Dedifferentiated amniotic fluid mesenchymal stem cell (primary cell): ENCODE measurements around the gene VPS37B.
A peak's percentile ranks its signal among the peaks of the same experiment; 100 is the strongest.

ENCODE experiments used
- DNase-seq: peaks from one replicate; pipeline ENCODE4 v3.0.0-alpha.2; 2016; ENCODE audit errors: extremely low spot score

VPS37B gene

DNA sequence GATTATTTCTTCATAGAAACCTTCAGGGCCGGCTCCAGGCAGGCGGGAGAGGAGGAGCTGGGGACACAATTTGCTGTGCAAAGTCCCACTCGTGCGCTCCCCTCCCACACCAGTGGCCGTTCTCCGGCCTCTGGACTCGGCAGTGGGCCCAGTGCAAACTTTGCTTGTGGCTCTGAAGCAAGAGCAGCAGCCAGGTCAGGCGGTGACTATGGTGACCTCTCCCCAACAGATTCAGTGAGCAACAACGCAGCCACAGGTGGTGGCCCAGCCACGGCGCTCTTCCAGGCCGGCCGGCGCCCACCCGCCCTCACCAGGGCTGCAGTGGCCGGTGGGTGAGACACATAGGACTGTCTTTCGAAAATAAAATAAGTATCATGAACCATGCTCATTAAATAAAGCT lies 29.5 kb downstream of the VPS37B start:
- no peak for DNase-seq

DNA sequence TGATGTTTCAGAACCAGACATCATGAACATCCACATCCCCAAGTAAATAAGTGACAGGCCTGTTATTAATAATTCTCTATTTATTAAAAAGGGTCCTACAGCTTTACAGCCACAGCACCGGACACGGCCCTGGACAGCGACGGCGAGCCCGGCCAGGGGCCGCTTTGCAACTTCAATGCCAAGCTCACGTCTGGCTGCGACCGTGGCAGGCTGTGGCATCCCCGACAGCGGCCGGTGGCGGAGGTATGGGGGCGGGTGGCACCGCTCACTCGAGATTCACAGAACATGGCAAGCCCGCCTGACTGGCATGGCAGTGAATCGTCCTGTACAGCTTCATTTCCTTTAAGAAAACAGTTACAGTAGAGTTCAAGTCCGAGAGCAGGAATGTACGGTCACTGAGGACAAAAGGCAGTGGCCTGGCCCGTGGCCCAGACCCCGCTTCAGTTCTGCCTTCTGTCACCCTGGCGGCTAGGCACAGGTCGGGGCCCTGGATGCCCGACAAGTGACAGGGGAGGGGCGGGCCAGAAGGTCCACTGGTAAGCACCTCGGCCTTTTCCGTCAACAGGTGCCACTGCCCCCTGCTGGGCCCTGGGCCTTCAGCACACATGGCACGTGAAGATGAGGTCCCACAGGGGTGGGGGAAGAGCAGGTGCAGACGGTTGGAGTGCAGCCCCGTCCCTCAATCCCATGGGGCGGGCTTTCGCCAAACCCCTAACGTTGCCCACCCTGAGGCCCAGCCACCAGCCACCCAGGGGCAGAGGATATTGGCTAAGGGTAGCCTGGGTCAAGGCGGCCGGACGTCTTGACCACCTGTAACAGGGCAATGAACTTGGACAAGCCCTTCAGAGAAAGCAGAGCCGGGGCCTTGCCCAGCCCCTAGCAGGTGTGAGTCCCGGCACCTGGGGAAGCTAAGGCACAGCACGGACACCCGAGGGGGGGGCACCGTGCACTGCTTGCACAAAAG lies 30.4 kb downstream of the VPS37B start:
- no peak for DNase-seq

DNA sequence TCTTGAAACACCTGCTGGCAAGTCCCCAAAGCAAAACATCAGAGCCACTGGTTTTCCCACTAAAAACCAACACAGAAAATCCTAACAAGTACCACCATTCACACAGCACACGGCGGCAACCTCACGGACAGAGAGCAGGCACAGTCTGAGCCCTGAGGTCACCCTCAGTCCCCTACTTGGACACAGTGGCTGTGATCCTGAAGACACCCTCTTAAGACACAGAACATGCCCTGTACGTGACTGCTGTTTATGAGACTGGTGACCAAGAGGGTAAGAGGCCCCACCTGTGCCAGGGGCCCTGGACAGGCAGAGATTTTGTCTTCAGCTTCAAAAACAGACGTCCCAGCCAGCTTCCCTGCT lies 31.1 kb downstream of the VPS37B start:
- DNase-seq: no peak

- DNase-seq: no peak
Measured at GRCh38 chr12:122862872-122863701, 32.8 kb downstream of the VPS37B start.

DNA sequence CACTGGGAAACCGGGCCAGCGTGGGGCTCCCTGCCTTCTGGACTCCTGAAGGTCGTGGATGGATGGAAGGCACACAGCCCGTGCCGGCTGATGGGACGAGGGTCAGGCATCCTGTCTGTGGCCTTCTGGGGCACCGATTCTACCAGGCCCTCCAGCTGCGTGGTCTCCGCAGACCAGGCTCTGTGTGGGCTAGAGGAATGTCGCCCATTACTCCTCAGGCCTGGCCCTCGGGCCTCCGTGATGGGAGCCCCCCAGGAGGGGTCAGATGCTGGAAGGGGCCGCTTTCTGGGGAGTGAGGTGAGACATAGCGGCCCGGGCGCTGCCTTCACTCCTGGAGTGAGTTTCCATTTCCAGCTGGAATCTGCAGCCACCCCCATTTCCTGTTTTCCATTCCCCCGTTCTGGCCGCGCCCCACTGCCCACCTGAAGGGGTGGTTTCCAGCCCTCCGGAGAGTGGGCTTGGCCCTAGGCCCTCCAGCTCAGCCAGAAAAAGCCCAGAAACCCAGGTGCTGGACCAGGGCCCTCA lies 33.8 kb downstream of the VPS37B start:
- DNase-seq: no peak

- no peak for DNase-seq
Measured at GRCh38 chr12:122861587-122861970, 34.3 kb downstream of the VPS37B start.

GRCh38 chr12:122860854-122861586 lies 34.9 kb downstream of the VPS37B start:
- DNase-seq: no peak

DNA sequence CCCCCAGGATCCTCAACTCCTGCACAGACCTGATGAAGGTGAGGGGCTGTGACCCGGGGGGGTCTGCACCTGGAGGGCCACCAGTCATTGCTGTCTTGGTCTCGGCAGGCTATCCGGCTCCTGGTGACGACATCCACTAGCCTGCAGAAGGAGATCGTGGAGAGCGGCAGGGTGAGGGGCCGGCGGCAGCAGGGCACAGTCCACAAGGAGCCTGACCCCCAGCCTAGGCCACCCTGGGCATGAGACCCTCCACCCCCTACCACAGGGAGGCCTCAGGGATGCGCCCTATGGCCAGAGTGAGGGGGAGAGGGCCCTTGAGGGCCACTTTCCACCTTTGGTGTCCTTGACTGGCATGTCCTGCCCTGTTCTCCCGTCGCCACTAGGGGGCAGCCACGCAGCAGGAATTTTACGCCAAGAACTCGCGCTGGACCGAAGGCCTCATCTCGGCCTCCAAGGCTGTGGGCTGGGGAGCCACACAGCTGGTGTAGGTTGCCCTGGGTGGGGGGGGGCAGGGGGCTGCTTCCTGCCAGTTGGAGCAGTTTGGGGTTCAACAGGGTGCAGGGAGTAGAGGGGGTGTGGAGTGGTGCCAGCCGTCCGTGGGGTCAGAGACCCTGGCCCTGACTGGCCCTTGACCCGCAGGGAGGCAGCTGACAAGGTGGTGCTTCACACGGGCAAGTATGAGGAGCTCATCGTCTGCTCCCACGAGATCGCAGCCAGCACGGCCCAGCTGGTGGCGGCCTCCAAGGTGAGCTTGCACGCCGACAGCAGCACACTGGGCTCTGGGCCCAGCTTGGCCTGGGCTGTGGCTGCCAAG lies 35.7 kb downstream of the VPS37B start:
- DNase-seq: peak; percentile 75

GRCh38 chr12:122859303-122860039 lies 36.5 kb downstream of the VPS37B start:
- DNase-seq: no peak

GRCh38 chr12:122858591-122859302 lies 37.2 kb downstream of the VPS37B start:
- DNase-seq: no peak

- DNase-seq: no peak
Measured at GRCh38 chr12:122858171-122858570, 37.8 kb downstream of the VPS37B start.

GRCh38 chr12:122856999-122857671 lies 38.8 kb downstream of the VPS37B start:
- DNase-seq: no peak

GRCh38 chr12:122855928-122856831 lies 39.7 kb downstream of the VPS37B start:
- DNase-seq: no peak

GRCh38 chr12:122855071-122855829 lies 40.7 kb downstream of the VPS37B start:
- DNase-seq: no peak

GRCh38 chr12:122854554-122854953 lies 41.4 kb downstream of the VPS37B start:
- DNase-seq: no peak

GRCh38 chr12:122853582-122854245 lies 42.2 kb downstream of the VPS37B start:
- DNase-seq: no peak
